Left ventricle myocardium inferior (tissue), 1 donor: ENCODE measurements around the gene SDK1. TPM values are rescaled to one million over a fixed set of nuclear protein-coding genes. Genes with fewer than 3 reads are reported as not detected.

ENCODE experiments used
- DNase-seq: peaks from one replicate; pipeline ENCODE4 v3.0.0-alpha.2; 2020
- H3K27ac ChIP-seq: fragments of 200-600 bp; replicated peaks from 2 replicates; pipeline ENCODE4 v1.8.0; 2021
- H3K27me3 ChIP-seq: fragments of 200-600 bp; 2 replicates; pipeline ENCODE4 v1.8.0; 2021; ENCODE audit warnings: low read depth
- H3K36me3 ChIP-seq: fragments of 200-600 bp; 2 replicates; pipeline ENCODE4 v1.8.0; 2021
- H3K4me1 ChIP-seq: fragments of 200-600 bp; 2 replicates; pipeline ENCODE4 v1.8.0; 2021
- H3K4me3 ChIP-seq: fragments of 200-600 bp; 2 replicates; pipeline ENCODE4 v1.8.0; 2021; ENCODE audit warnings: mild to moderate bottlenecking, moderate library complexity
- H3K9me3 ChIP-seq: fragments of 200-600 bp; replicated peaks from 2 replicates; pipeline ENCODE4 v1.8.0; 2021
- intact Hi-C: fragments of 100-400 bp; cut with micrococcal nuclease; formaldehyde crosslinking; loops from one replicate; pipeline ENCODE4 v1.11.0; 2022
- total RNA-seq: library from RNA; stranded (reverse); fragmentation: NEBNext Ultra II Directional; extraction: Animal tissue kit (Norgen Biotek cat#: 25700); gene quantifications from one replicate; pipeline ENCODE4 v1.2.1, GENCODE V29; 2021
- TF ChIP-seq, protein P1 (sequence below): fragments of 200-600 bp; IDR thresholded peaks from 2 replicates; pipeline ENCODE4 v1.8.0; 2021; ENCODE audit warnings: antibody characterized with exemption, mild to moderate bottlenecking, borderline replicate concordance
- donor health status: DM: no; HTN: yes; CAD: no; lungs with severe emphysema.

Gene SDK1
- total RNA-seq, 1 donor from 2014 or later: 1.3 TPM

DNA sequence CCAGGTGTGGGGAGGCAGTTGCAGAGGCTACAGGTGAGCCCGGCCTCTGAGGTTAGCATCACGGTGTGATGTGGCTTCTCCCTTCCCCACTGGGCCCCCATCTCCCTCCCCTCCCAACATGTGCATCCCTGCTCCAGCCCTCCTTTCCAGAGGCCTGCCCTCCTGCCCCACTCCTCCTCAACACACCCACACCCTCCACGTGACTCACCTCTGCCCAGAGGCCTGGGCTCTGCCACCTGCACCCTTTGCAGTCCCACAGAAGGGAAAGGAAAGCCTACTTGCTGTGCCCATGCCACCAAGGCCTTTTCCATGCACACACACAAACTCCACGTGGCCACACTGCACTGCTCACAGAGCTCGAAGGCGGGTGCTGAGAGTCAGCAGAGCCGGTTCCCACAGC, 880.4 kb downstream of the SDK1 start:
- no peak overlapping the region for H3K4me3 ChIP-seq
- DNase-seq: no peak
- TF ChIP-seq, protein P1, sequence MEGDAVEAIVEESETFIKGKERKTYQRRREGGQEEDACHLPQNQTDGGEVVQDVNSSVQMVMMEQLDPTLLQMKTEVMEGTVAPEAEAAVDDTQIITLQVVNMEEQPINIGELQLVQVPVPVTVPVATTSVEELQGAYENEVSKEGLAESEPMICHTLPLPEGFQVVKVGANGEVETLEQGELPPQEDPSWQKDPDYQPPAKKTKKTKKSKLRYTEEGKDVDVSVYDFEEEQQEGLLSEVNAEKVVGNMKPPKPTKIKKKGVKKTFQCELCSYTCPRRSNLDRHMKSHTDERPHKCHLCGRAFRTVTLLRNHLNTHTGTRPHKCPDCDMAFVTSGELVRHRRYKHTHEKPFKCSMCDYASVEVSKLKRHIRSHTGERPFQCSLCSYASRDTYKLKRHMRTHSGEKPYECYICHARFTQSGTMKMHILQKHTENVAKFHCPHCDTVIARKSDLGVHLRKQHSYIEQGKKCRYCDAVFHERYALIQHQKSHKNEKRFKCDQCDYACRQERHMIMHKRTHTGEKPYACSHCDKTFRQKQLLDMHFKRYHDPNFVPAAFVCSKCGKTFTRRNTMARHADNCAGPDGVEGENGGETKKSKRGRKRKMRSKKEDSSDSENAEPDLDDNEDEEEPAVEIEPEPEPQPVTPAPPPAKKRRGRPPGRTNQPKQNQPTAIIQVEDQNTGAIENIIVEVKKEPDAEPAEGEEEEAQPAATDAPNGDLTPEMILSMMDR: no peak
- no peaks in the 10 kb centered on the region for H3K36me3 ChIP-seq
- H3K4me1 ChIP-seq: no peaks in the 10 kb centered on the region
- intact Hi-C loops: no loop called here
- H3K27me3 ChIP-seq: no peaks in the 10 kb centered on the region
- H3K9me3 ChIP-seq: no peaks in the 10 kb centered on the region
- H3K27ac ChIP-seq: no peak overlapping the region

DNA sequence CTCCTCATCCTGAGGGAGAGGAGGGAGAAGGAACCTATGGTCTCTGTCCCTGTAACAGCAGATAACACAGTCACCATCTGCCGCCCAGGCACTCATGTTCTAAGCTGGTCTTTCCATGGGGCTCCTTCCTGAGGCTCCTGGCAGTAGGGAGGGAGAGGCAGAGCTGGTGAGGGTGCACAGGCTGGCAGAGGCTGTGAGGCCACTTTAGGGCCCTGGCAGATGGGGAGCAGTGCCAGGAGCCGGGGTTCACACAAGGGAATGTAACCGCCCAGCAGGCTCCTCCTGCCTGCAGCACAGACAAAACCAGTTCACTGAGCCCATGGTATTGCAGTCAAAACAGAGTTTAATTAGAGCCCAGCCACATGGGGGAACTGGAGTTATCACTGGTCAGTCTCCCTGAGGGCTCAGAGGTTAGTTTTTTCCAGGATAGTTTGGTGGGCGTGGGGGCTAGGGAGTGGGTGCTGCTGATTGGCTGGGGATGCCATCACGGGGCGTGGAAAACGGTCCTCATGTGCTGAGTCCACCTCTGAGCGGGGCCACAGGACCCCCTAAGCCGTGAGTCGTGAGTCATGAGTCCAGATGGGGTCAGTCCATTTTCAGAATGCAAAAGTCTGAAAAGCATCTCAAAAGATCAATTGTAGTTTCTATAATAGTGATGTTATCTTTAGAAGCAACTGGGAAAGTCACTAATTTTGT, 881.7 kb downstream of the SDK1 start:
- no peak overlapping the region for H3K4me3 ChIP-seq
- no peak for DNase-seq
- no peaks in the 10 kb centered on the region for H3K27me3 ChIP-seq
- intact Hi-C loops: no loop called here
- no peaks in the 10 kb centered on the region for H3K9me3 ChIP-seq
- TF ChIP-seq, protein P1: no peak
- no peak overlapping the region for H3K27ac ChIP-seq
- no peaks in the 10 kb centered on the region for H3K4me1 ChIP-seq
- H3K36me3 ChIP-seq: no peaks in the 10 kb centered on the region

DNA sequence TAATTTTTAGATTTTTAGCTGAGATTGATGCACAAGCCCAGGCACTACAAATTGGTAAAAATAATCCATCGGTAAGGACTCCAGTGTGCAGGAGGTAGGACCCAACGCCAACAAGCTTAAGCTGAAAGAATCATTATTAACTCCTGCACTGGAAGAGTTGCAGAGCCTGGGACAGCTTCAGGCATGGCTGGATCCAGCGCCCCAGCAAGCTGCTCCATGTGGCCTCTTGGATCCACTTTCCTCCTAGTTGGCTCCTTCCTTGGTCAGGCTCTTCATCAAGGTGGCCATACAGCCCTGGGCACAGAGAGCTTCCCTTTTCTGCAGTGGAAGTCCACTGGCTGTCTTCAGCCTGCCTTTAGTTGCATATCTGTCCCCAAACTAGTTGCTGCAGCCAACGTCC, 883.6 kb downstream of the SDK1 start:
- intact Hi-C loops: no loop called here
- TF ChIP-seq, protein P1: no peak
- no peak overlapping the region for H3K27ac ChIP-seq
- H3K27me3 ChIP-seq: no peaks in the 10 kb centered on the region
- no peaks in the 10 kb centered on the region for H3K9me3 ChIP-seq
- H3K4me3 ChIP-seq: no peak overlapping the region
- DNase-seq: no peak
- H3K36me3 ChIP-seq: no peaks in the 10 kb centered on the region
- H3K4me1 ChIP-seq: peaks cover 3% of the 10 kb centered on the region

DNA sequence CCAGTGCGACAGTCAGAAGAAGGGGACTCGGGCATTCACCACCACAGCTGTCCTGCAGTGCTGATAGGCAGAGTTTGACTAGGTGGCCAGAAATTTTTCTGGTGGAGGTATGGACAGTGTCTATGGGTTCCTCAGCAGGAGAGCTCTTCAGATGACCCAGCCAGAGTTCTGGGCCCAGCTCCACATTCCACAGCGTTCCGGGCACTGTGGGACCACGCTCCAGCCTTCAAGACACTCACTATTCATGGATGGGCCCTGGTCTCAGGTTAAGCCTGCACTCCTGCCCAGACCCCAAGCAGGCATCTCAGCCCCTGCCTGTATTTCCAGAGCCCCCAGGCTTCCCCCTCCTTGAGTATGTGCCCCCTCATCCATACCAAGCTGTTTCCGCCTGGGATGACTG, 884.1 kb downstream of the SDK1 start:
- no peaks in the 10 kb centered on the region for H3K27me3 ChIP-seq
- peaks cover 3% of the 10 kb centered on the region for H3K4me1 ChIP-seq
- no peaks in the 10 kb centered on the region for H3K9me3 ChIP-seq
- H3K36me3 ChIP-seq: no peaks in the 10 kb centered on the region
- no peak overlapping the region for H3K4me3 ChIP-seq
- TF ChIP-seq, protein P1: no peak
- H3K27ac ChIP-seq: no peak overlapping the region
- intact Hi-C loops: no loop called here
- DNase-seq: no peak

DNA sequence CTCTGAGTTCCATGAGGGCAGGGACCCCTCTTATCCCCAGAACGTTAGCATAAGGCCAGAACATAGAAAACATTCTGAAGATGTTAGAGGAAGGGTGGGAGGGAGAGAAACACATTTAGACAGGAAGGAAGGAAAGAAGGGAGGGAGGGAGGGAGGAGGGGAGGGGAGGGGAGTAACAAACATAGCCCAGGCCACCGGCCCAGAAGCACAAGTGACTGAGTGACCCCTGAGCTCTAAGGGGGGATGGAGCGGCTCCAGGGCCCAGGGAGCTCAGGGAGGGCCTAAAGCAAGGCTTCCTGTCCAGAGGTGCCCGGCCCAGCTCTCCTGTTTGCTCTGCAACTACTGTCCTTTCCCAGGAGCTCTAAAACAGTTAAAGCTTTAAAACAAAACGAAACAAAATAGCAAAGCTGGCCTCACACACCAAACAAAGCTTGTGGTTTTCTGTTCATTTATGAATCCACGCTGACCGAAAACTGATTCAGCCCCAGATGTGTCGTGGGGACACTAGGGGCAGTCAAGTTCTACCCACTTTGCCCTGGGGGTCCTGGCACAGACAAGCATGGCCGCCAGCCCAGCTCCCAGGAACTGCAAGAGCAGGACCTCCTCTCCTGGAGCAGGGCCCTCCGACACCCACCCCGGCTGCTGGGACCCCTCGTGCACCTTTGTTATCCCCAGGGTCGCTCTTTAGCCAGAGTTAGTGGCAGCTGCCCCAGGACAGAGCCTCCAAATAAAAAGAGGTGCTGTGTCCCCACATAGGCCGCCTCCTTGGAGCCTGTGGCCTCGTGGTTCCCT, 884.9 kb downstream of the SDK1 start:
- Histone ChIP-seq H3K4me3 (no peak overlapping the region), H3K36me3 (no peaks in the 10 kb centered on the region), H3K27me3 (no peaks in the 10 kb centered on the region), H3K27ac (no peak overlapping the region), H3K9me3 (no peaks in the 10 kb centered on the region), H3K4me1 (peaks cover 3% of the 10 kb centered on the region)
- intact Hi-C loops: no loop called here
- no peak for DNase-seq
- TF ChIP-seq, protein P1: no peak
